OCI-LY7 (cell line): ENCODE measurements around the gene SGPL1. TPM values are rescaled to one million over a fixed set of nuclear protein-coding genes. Genes with fewer than 3 reads are reported as not detected.

Experiments used
- BruUV-seq: library from RNA; stranded (reverse); fragments of 400-500 nt; replicated peaks from 2 replicates; lab custom pipeline; 2021; lab: Mats Ljungman, UMichigan
- CTCF ChIA-PET: fragments of 300-600 bp; sonication (Branson Sonifier 250); formaldehyde crosslinking; loops from one replicate; lab custom pipeline; 2022; ENCODE audit warnings: antibody characterized with exemption; ENCODE audit not compliant: unreplicated experiment; lab: Charles Lee
- POLR2A ChIA-PET: fragments of 300-600 bp; sonication (Branson Sonifier 250); formaldehyde crosslinking; loops from one replicate; lab custom pipeline; 2022; ENCODE audit warnings: antibody characterized with exemption; lab: Charles Lee
- DNase-seq: peaks from one replicate; pipeline ENCODE4 v3.0.0-alpha.2; 2015; ENCODE audit warnings: low spot score
- H2AFZ ChIP-seq: fragments of 200-600 bp; sonication (generic), shearing (Covaris generic); 2 replicates; pipeline ENCODE4 v1.6.1; 2014; ENCODE audit warnings: mild to moderate bottlenecking, antibody characterized with exemption, low read length, moderate library complexity
- H3K27ac ChIP-seq: fragments of 200-600 bp; sonication (generic); 2 replicates; pipeline ENCODE4 v1.5.1; 2014; ENCODE audit warnings: mixed run types, low read depth, mild to moderate bottlenecking, moderate library complexity, low read length, inconsistent platforms; ENCODE audit not compliant: poor library complexity, severe bottlenecking
- H3K36me3 ChIP-seq: fragments of 200-600 bp; sonication (generic); 2 replicates; pipeline ENCODE4 v1.6.1; 2014; ENCODE audit warnings: mild to moderate bottlenecking, antibody characterized with exemption, low read length, moderate library complexity, mixed read lengths; ENCODE audit not compliant: insufficient read depth
- H3K4me1 ChIP-seq: fragments of 200-600 bp; sonication (generic); 2 replicates; pipeline ENCODE4 v1.5.1; 2014; ENCODE audit warnings: mild to moderate bottlenecking, low read length; ENCODE audit not compliant: insufficient read depth, poor library complexity, severe bottlenecking
- H3K4me2 ChIP-seq: fragments of 200-600 bp; sonication (generic); 2 replicates; pipeline ENCODE4 v1.6.1; 2014; ENCODE audit warnings: mild to moderate bottlenecking, low read length
- H3K4me3 ChIP-seq: fragments of 200-600 bp; sonication (generic); 2 replicates; pipeline ENCODE4 v1.5.1; 2014; ENCODE audit warnings: mild to moderate bottlenecking, low read depth, low read length; ENCODE audit not compliant: poor library complexity, severe bottlenecking
- H3K79me2 ChIP-seq: fragments of 200-600 bp; sonication (generic); 2 replicates; pipeline ENCODE4 v1.6.1; 2016; ENCODE audit warnings: low read depth, mild to moderate bottlenecking, low read length, moderate library complexity, mixed read lengths; ENCODE audit not compliant: insufficient read depth
- H3K9me2 ChIP-seq: fragments of 200-600 bp; sonication (generic); 2 replicates; pipeline ENCODE4 v1.6.1; 2016; ENCODE audit warnings: mild to moderate bottlenecking, low read length, mixed read lengths; ENCODE audit not compliant: insufficient read depth
- H3K9me3 ChIP-seq: fragments of 200-600 bp; sonication (generic); 2 replicates; pipeline ENCODE4 v1.6.1; 2014; ENCODE audit warnings: mild to moderate bottlenecking, mixed run types, low read length, mixed read lengths
- H4K20me1 ChIP-seq: fragments of 200-600 bp; sonication (generic); 2 replicates; pipeline ENCODE4 v1.6.1; 2014; ENCODE audit warnings: mild to moderate bottlenecking, antibody characterized with exemption, low read length, moderate library complexity, mixed read lengths; ENCODE audit not compliant: insufficient read depth
- CTCF ChIP-seq: fragments of 200-600 bp; sonication (generic); conservative IDR thresholded peaks from 2 replicates; pipeline ENCODE4 v1.5.1; 2014; ENCODE audit warnings: mild to moderate bottlenecking, antibody characterized with exemption, low read length, moderate library complexity, mixed read lengths
- EZH2phosphoT487 ChIP-seq: fragments of 200-600 bp; sonication (generic); IDR thresholded peaks from 2 replicates; pipeline ENCODE4 v1.6.1; 2018; ENCODE audit warnings: low read depth, borderline replicate concordance, mild to moderate bottlenecking, mixed run types, antibody characterized with exemption, low read length, moderate library complexity, mixed read lengths
- intact Hi-C: fragments of 100-400 bp; cut with micrococcal nuclease; formaldehyde crosslinking; loops from one replicate; pipeline ENCODE4 v1.10.0; 2022; ENCODE audit not compliant: unreplicated experiment
- total RNA-seq, 2 experiments: library from RNA; depleted of rRNA in 1 of 2; stranded (reverse); fragments of >200 nt in 1 of 2; shearing (Covaris generic) in 1 of 2; gene quantifications; 2 replicates each; pipeline ENCODE4 v1.2.3, GENCODE V29; 2014 to 2022

The SGPL1 gene
- total RNA-seq, 2 experiments from 2014 or later = 11.7 to 25.1 TPM

GRCh38 chr10:70902661-70903261 lies 87.0 kb downstream of the SGPL1 start:
- ChIA-PET CTCF (interaction anchor here (0.9 kb wide), 1 partner anchor 1094 kb away, joined by 3 read pairs; no protein-coding TSS in a partner anchor), POLR2A (no interaction called here)
- Histone ChIP-seq H3K27ac (no peak overlapping the region), H3K36me3 (no peaks in the 10 kb centered on the region), H4K20me1 (no peaks in the 10 kb centered on the region), H3K4me3 (no peak overlapping the region), H3K9me2 (no peaks in the 10 kb centered on the region), H3K79me2 (no peaks in the 10 kb centered on the region), H3K4me1 (no peaks in the 10 kb centered on the region), H3K4me2 (no peak overlapping the region), H3K9me3 (no peaks in the 10 kb centered on the region), H2AFZ (no peak overlapping the region)
- intact Hi-C loops = loop anchor here (1.0 to 5.0 kb wide), 2 partner anchors 310 to 383 kb away; partner anchors contain the start of gene UNC5B
- TF ChIP-seq CTCF = no peak
- no peak for TF ChIP-seq EZH2phosphoT487
- DNase-seq = no peak
- no TSS peak for BruUV-seq

DNA sequence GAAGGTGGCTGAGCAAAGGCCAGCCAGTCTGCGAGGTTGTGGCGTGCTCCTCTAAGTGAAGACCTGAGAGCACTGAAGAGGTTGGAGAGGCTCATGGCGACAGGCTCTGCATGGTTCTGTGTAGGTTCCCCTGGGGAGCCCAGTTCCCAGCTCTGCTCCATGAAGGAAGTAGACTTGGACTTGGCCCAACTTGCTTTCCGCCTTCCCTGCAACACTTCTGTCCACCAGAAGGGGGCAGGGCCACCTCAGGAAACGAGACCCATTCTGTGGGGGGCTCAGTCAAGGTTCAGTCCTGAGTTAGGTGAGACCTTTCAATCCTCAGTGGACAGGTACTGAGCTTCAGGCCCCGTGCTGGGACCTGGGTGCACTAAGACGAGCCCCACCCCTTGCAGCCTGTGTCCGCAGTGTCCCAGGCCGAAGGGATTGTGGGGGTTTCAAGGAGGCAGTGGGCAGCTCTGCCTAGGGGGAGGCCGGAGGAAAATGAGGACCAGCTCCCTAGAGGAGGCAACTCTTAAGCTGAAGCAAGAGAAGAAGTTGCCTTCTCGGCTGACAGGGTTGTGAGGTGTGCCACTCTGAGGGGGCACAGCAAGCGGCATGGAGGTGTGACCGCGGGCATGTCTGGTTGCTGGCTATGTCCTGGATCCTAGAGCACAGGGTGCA lies 87.6 kb downstream of the SGPL1 start:
- ChIA-PET POLR2A (no interaction called here), CTCF (interaction anchor here (0.5 to 0.9 kb wide), 2 partner anchors 19 to 1093 kb away, joined by 3 read pairs; no protein-coding TSS in a partner anchor)
- Histone ChIP-seq H3K4me1 (no peaks in the 10 kb centered on the region), H3K4me3 (no peak overlapping the region), H3K36me3 (no peaks in the 10 kb centered on the region), H3K27ac (no peak overlapping the region), H3K4me2 (no peak overlapping the region), H3K79me2 (no peaks in the 10 kb centered on the region), H3K9me2 (no peaks in the 10 kb centered on the region), H3K9me3 (no peaks in the 10 kb centered on the region), H2AFZ (no peak overlapping the region), H4K20me1 (no peaks in the 10 kb centered on the region)
- no TSS peak for BruUV-seq
- intact Hi-C loops = loop anchor here (1.0 to 5.0 kb wide), 2 partner anchors 309 to 382 kb away; partner anchors contain the start of gene UNC5B
- DNase-seq = peak; percentile 43
- no peak for TF ChIP-seq EZH2phosphoT487
- peak; percentile 90 for TF ChIP-seq CTCF
